BLaER1 (cell line): ENCODE data around the gene VSTM4.

ENCODE experiments used
- H3K27ac ChIP-seq: shearing (Covaris generic); formaldehyde crosslinking; 2 replicates; pipeline ENCODE4 v1.8.1; 2022
- H3K27me3 ChIP-seq: shearing (Covaris generic); formaldehyde crosslinking; 2 replicates; pipeline ENCODE4 v1.8.1; 2022
- H3K36me3 ChIP-seq: shearing (Covaris generic); formaldehyde crosslinking; 2 replicates; pipeline ENCODE4 v1.8.1; 2022
- H3K4me1 ChIP-seq: shearing (Covaris generic); formaldehyde crosslinking; 2 replicates; pipeline ENCODE4 v1.8.1; 2022
- H3K4me2 ChIP-seq: shearing (Covaris generic); formaldehyde crosslinking; 2 replicates; pipeline ENCODE4 v1.8.1; 2022
- H3K4me3 ChIP-seq: shearing (Covaris generic); formaldehyde crosslinking; 2 replicates; pipeline ENCODE4 v1.8.1; 2022
- H3K9ac ChIP-seq: shearing (Covaris generic); formaldehyde crosslinking; 2 replicates; pipeline ENCODE4 v1.8.1; 2022
- H3K9me3 ChIP-seq: shearing (Covaris generic); formaldehyde crosslinking; 2 replicates; pipeline ENCODE4 v1.8.1; 2022
- H4K20me1 ChIP-seq: shearing (Covaris generic); formaldehyde crosslinking; 2 replicates; pipeline ENCODE4 v1.8.1; 2022
- Cebpa-rat ChIP-seq: shearing (Covaris generic); IDR thresholded peaks from 2 replicates; pipeline ENCODE4 v1.8.1; 2022

The VSTM4 gene

GRCh38 chr10:49099046-49099445 lies 16.3 kb downstream of the VSTM4 start:
- no peaks in the 10 kb centered on the region for H3K27me3 ChIP-seq

GRCh38 chr10:49096890-49097445 lies 18.4 kb downstream of the VSTM4 start:
- Histone ChIP-seq H3K9ac (no peak overlapping the region), H3K9me3 (no peaks in the 10 kb centered on the region), H3K4me3 (no peak overlapping the region), H4K20me1 (no peaks in the 10 kb centered on the region), H3K4me2 (no peak overlapping the region), H3K4me1 (no peaks in the 10 kb centered on the region), H3K27ac (no peak overlapping the region), H3K36me3 (no peaks in the 10 kb centered on the region), H3K27me3 (no peaks in the 10 kb centered on the region)
- no peak for TF ChIP-seq Cebpa-rat

More at GRCh38 chr10:49099046-49099445, 16.3 kb downstream of the VSTM4 start:
- Histone ChIP-seq H3K4me1 (no peaks in the 10 kb centered on the region), H3K27ac (no peak overlapping the region), H3K4me2 (no peak overlapping the region), H3K36me3 (no peaks in the 10 kb centered on the region), H3K9ac (no peak overlapping the region), H4K20me1 (no peaks in the 10 kb centered on the region), H3K4me3 (no peak overlapping the region), H3K9me3 (no peaks in the 10 kb centered on the region)
- no peak for TF ChIP-seq Cebpa-rat

GRCh38 chr10:49094646-49095045 lies 20.7 kb downstream of the VSTM4 start:
- H3K27me3 ChIP-seq: no peaks in the 10 kb centered on the region
- no peaks in the 10 kb centered on the region for H3K4me1 ChIP-seq
- H3K36me3 ChIP-seq: no peaks in the 10 kb centered on the region
- no peak overlapping the region for H3K9ac ChIP-seq
- no peaks in the 10 kb centered on the region for H3K9me3 ChIP-seq
- no peak for TF ChIP-seq Cebpa-rat
- no peak overlapping the region for H3K4me2 ChIP-seq
- no peak overlapping the region for H3K27ac ChIP-seq
- no peak overlapping the region for H3K4me3 ChIP-seq
- H4K20me1 ChIP-seq: no peaks in the 10 kb centered on the region

GRCh38 chr10:49093922-49094321 lies 21.4 kb downstream of the VSTM4 start:
- no peak for TF ChIP-seq Cebpa-rat
- Histone ChIP-seq H3K4me1 (no peaks in the 10 kb centered on the region), H3K4me2 (no peak overlapping the region), H3K27me3 (no peaks in the 10 kb centered on the region), H3K27ac (no peak overlapping the region), H3K9me3 (no peaks in the 10 kb centered on the region), H3K4me3 (no peak overlapping the region), H4K20me1 (no peaks in the 10 kb centered on the region), H3K36me3 (no peaks in the 10 kb centered on the region), H3K9ac (no peak overlapping the region)

GRCh38 chr10:49092477-49092876 lies 22.8 kb downstream of the VSTM4 start:
- H3K27ac ChIP-seq: no peak overlapping the region
- no peaks in the 10 kb centered on the region for H3K36me3 ChIP-seq
- H3K9me3 ChIP-seq: peaks cover under 1% of the 10 kb centered on the region
- no peak overlapping the region for H3K4me3 ChIP-seq
- no peaks in the 10 kb centered on the region for H3K4me1 ChIP-seq
- no peaks in the 10 kb centered on the region for H4K20me1 ChIP-seq
- TF ChIP-seq Cebpa-rat: no peak
- no peaks in the 10 kb centered on the region for H3K27me3 ChIP-seq
- no peak overlapping the region for H3K9ac ChIP-seq
- no peak overlapping the region for H3K4me2 ChIP-seq

GRCh38 chr10:49091450-49092210 lies 23.7 kb downstream of the VSTM4 start:
- H3K4me3 ChIP-seq: no peak overlapping the region
- H3K36me3 ChIP-seq: no peaks in the 10 kb centered on the region
- TF ChIP-seq Cebpa-rat: no peak
- no peak overlapping the region for H3K27ac ChIP-seq
- no peak overlapping the region for H3K9ac ChIP-seq
- no peaks in the 10 kb centered on the region for H3K4me1 ChIP-seq
- H4K20me1 ChIP-seq: no peaks in the 10 kb centered on the region
- peaks cover 9% of the 10 kb centered on the region for H3K9me3 ChIP-seq
- H3K4me2 ChIP-seq: no peak overlapping the region
- no peaks in the 10 kb centered on the region for H3K27me3 ChIP-seq

- no peaks in the 10 kb centered on the region for H3K27me3 ChIP-seq
- no peak overlapping the region for H3K9ac ChIP-seq
- H4K20me1 ChIP-seq: no peaks in the 10 kb centered on the region
Measured at GRCh38 chr10:49090696-49091380, 24.5 kb downstream of the VSTM4 start.

GRCh38 chr10:49090189-49090575 lies 25.1 kb downstream of the VSTM4 start:
- Histone ChIP-seq H3K27ac (no peak overlapping the region), H3K4me2 (no peak overlapping the region), H3K27me3 (no peaks in the 10 kb centered on the region), H3K36me3 (no peaks in the 10 kb centered on the region), H3K9me3 (peaks cover 18% of the 10 kb centered on the region), H3K9ac (no peak overlapping the region), H4K20me1 (no peaks in the 10 kb centered on the region), H3K4me3 (no peak overlapping the region), H3K4me1 (no peaks in the 10 kb centered on the region)
- no peak for TF ChIP-seq Cebpa-rat

More at GRCh38 chr10:49090696-49091380, 24.5 kb downstream of the VSTM4 start:
- Histone ChIP-seq H3K4me1 (no peaks in the 10 kb centered on the region), H3K4me2 (no peak overlapping the region), H3K9me3 (peaks cover 17% of the 10 kb centered on the region), H3K4me3 (no peak overlapping the region), H3K27ac (no peak overlapping the region), H3K36me3 (no peaks in the 10 kb centered on the region)
- no peak for TF ChIP-seq Cebpa-rat

- Histone ChIP-seq H3K27ac (no peak overlapping the region), H3K4me3 (no peak overlapping the region), H3K9me3 (peaks cover 18% of the 10 kb centered on the region), H3K4me2 (no peak overlapping the region), H4K20me1 (no peaks in the 10 kb centered on the region), H3K36me3 (no peaks in the 10 kb centered on the region), H3K27me3 (no peaks in the 10 kb centered on the region), H3K9ac (no peak overlapping the region), H3K4me1 (no peaks in the 10 kb centered on the region)
- TF ChIP-seq Cebpa-rat: no peak
Measured at GRCh38 chr10:49089557-49090188, 25.6 kb downstream of the VSTM4 start.

- H3K4me1 ChIP-seq: no peaks in the 10 kb centered on the region
- H3K9ac ChIP-seq: no peak overlapping the region
- no peaks in the 10 kb centered on the region for H3K27me3 ChIP-seq
- H3K4me3 ChIP-seq: no peak overlapping the region
- H3K4me2 ChIP-seq: no peak overlapping the region
- H4K20me1 ChIP-seq: no peaks in the 10 kb centered on the region
- H3K27ac ChIP-seq: no peak overlapping the region
- no peaks in the 10 kb centered on the region for H3K36me3 ChIP-seq
- H3K9me3 ChIP-seq: peaks cover 18% of the 10 kb centered on the region
- TF ChIP-seq Cebpa-rat: no peak
Measured at GRCh38 chr10:49089152-49089551, 26.2 kb downstream of the VSTM4 start.
